DOHH2 (cell line): ENCODE measurements around the gene ARHGAP8.

Source experiments
- H3F3A ChIP-seq: fragments of 200-600 bp; sonication (generic), shearing (Covaris generic); 2 replicates; pipeline ENCODE4 v1.6.0; 2016; ENCODE audit warnings: antibody characterized with exemption, mild to moderate bottlenecking; ENCODE audit not compliant: control insufficient read depth, insufficient read depth
- H3K27ac ChIP-seq: fragments of 200-600 bp; sonication (generic); 2 replicates; pipeline ENCODE4 v1.5.1; 2014; ENCODE audit warnings: low read depth, mild to moderate bottlenecking, low read length, moderate library complexity
- H3K27me3 ChIP-seq: fragments of 200-600 bp; sonication (generic); 2 replicates; pipeline ENCODE4 v1.6.1; 2014; ENCODE audit warnings: mild to moderate bottlenecking, low read length, mixed read lengths; ENCODE audit not compliant: control insufficient read depth
- H3K36me3 ChIP-seq: fragments of 200-600 bp; sonication (generic); 2 replicates; pipeline ENCODE4 v1.6.1; 2014; ENCODE audit warnings: mild to moderate bottlenecking, low read length, moderate library complexity, mixed read lengths; ENCODE audit not compliant: control insufficient read depth
- H3K4me1 ChIP-seq: fragments of 200-600 bp; sonication (generic); 2 replicates; pipeline ENCODE4 v1.6.1; 2014; ENCODE audit warnings: mild to moderate bottlenecking, low read length, mixed read lengths; ENCODE audit not compliant: control insufficient read depth
- H3K4me2 ChIP-seq: fragments of 200-600 bp; sonication (generic); 2 replicates; pipeline ENCODE4 v1.6.0; 2014; ENCODE audit warnings: mild to moderate bottlenecking, low read length, moderate library complexity
- H3K4me3 ChIP-seq: fragments of 200-600 bp; sonication (generic); 2 replicates; pipeline ENCODE4 v1.5.1; 2014; ENCODE audit warnings: mild to moderate bottlenecking, low read length, mixed read lengths
- H3K79me2 ChIP-seq: fragments of 200-600 bp; sonication (generic); 2 replicates; pipeline ENCODE4 v1.6.1; 2014; ENCODE audit warnings: mild to moderate bottlenecking, low read length, mixed read lengths; ENCODE audit not compliant: control insufficient read depth
- H3K9me2 ChIP-seq: fragments of 200-600 bp; sonication (generic); replicated peaks from 2 replicates; pipeline ENCODE4 v1.6.1; 2014; ENCODE audit warnings: mild to moderate bottlenecking, low read length, mixed read lengths; ENCODE audit not compliant: control insufficient read depth
- H3K9me3 ChIP-seq: fragments of 200-600 bp; sonication (generic); 2 replicates; pipeline ENCODE4 v1.6.1; 2014; ENCODE audit warnings: antibody characterized with exemption, low read length, mixed read lengths; ENCODE audit not compliant: control insufficient read depth, insufficient read depth
- H4K20me1 ChIP-seq: fragments of 200-600 bp; sonication (generic); 2 replicates; pipeline ENCODE4 v1.6.0; 2014; ENCODE audit warnings: low read depth, mild to moderate bottlenecking, antibody characterized with exemption, low read length, moderate library complexity; ENCODE audit not compliant: control insufficient read depth, insufficient read depth
- CTCF ChIP-seq: fragments of 200-600 bp; sonication (generic); IDR thresholded peaks from one replicate; pipeline ENCODE4 v1.5.1; 2014; ENCODE audit warnings: antibody characterized with exemption, mild to moderate bottlenecking, low read depth, low read length; ENCODE audit not compliant: poor library complexity, severe bottlenecking
- EZH2phosphoT487 ChIP-seq: fragments of 200-600 bp; sonication (generic); IDR thresholded peaks from 2 replicates; pipeline ENCODE4 v1.6.1; 2017; ENCODE audit warnings: borderline replicate concordance, mild to moderate bottlenecking, antibody characterized with exemption, low read length, moderate library complexity, mixed read lengths

Gene ARHGAP8

DNA sequence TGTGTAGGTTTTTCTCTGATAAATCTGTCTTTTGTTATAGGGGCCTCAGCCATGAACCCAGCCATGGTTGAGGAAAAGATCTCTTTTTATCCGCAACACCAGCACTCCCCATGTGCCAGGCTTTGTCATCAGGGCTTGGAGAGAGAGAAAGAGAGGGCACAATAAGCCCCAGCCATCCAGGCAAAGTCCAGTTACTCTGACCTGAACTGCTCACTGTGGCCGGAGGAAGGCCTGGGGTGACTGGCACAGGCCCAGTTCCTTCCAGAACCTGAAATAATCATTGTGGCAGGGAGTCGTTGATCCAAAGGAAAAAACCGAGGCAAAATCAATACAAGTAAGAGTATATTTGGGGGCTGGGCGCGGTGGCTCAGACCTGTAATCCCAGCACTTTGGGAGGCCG, 3.9 kb upstream of the ARHGAP8 start:
- H4K20me1 ChIP-seq = no peaks in the 10 kb centered on the region
- no peaks in the 10 kb centered on the region for H3K27me3 ChIP-seq
- no peak overlapping the region for H3K4me3 ChIP-seq
- H3K27ac ChIP-seq = no peak overlapping the region
- no peaks in the 10 kb centered on the region for H3F3A ChIP-seq
- no peaks in the 10 kb centered on the region for H3K9me2 ChIP-seq
- TF ChIP-seq CTCF (no peak), EZH2phosphoT487 (no peak)
- H3K36me3 ChIP-seq = no peaks in the 10 kb centered on the region
- H3K79me2 ChIP-seq = no peaks in the 10 kb centered on the region
- H3K9me3 ChIP-seq = no peaks in the 10 kb centered on the region
- H3K4me2 ChIP-seq = no peak overlapping the region
- no peaks in the 10 kb centered on the region for H3K4me1 ChIP-seq

DNA sequence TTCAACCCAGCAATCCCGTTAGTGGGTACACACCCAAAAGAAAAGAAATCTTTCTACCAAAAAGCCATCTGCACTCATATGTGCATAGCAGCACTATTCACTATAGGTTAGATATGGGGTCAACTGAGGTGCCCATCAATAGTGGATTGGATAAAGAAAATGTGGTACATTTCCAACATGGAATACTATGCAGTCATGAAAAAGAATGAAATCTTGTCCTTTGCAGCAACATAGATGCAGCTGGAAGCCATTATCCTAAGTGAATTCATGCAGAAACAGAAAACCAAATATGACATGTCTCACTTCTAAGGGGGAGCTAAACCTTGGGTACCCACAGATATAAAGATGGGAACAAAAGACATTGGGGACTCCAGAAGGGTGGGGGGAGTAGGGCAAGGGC, 1.9 kb upstream of the ARHGAP8 start:
- no peaks in the 10 kb centered on the region for H3K9me3 ChIP-seq
- no peak overlapping the region for H3K27ac ChIP-seq
- no peak overlapping the region for H3K4me2 ChIP-seq
- TF ChIP-seq EZH2phosphoT487 (no peak), CTCF (no peak)
- H3K4me3 ChIP-seq = no peak overlapping the region
- H3K4me1 ChIP-seq = no peaks in the 10 kb centered on the region
- H3F3A ChIP-seq = no peaks in the 10 kb centered on the region
- no peaks in the 10 kb centered on the region for H3K9me2 ChIP-seq
- no peaks in the 10 kb centered on the region for H3K27me3 ChIP-seq
- no peaks in the 10 kb centered on the region for H4K20me1 ChIP-seq
- H3K36me3 ChIP-seq = no peaks in the 10 kb centered on the region
- no peaks in the 10 kb centered on the region for H3K79me2 ChIP-seq

DNA sequence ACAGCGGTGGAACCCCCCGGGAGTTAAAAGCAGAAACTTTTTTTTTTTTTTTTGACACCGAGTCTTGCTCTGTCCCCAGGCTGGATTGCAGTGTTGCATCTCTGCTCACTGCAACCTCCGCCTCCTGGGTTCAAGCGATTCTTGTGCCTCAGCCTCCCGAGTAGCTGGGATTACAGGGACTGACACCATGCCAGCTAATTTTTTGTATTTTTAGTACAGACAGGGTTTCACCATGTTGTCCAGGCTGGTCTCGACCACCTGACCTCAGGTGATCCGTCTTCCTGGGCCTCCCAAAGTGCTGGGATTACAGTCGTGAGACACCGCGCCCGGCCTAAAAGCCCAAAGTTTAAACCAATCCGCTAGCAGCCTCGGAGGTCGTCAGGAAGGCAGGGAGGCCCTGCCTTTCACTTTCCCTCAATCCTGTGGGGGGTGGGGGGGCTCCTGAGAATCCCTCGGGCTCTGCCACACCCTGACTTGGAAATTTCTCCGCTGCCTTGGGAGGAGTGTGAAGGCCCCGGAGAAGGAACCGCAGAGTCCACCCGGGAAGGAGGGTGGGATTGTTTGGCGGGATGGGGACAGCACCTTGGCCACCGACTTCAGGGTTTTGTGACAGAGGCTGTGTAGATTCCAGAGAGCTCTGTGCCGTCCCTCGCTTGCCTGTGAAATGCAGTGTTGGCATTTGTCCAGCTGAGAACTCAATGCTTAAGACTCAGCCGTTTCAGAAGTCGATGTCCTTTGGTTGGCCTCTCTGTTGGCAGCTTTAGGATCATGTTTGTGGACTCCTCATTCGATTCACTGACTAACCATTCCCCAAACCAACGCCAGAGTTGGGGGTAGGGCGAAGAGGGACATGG, 1.0 kb downstream of the ARHGAP8 start:
- Histone ChIP-seq H3K36me3 (no peaks in the 10 kb centered on the region), H3K4me3 (no peak overlapping the region), H3F3A (no peaks in the 10 kb centered on the region), H4K20me1 (no peaks in the 10 kb centered on the region), H3K4me1 (no peaks in the 10 kb centered on the region), H3K27ac (no peak overlapping the region), H3K27me3 (no peaks in the 10 kb centered on the region), H3K9me2 (no peaks in the 10 kb centered on the region), H3K9me3 (no peaks in the 10 kb centered on the region), H3K79me2 (no peaks in the 10 kb centered on the region), H3K4me2 (no peak overlapping the region)
- no peak for TF ChIP-seq CTCF
- TF ChIP-seq EZH2phosphoT487 = no peak
